ENCODE measurements around the gene FRMD4B.
"Not testable (repeated sequence)": the region's sequence is repeated elsewhere in the genome, so short reads cannot be mapped to it uniquely, and the experiment has no call there.

FRMD4B gene

DNA sequence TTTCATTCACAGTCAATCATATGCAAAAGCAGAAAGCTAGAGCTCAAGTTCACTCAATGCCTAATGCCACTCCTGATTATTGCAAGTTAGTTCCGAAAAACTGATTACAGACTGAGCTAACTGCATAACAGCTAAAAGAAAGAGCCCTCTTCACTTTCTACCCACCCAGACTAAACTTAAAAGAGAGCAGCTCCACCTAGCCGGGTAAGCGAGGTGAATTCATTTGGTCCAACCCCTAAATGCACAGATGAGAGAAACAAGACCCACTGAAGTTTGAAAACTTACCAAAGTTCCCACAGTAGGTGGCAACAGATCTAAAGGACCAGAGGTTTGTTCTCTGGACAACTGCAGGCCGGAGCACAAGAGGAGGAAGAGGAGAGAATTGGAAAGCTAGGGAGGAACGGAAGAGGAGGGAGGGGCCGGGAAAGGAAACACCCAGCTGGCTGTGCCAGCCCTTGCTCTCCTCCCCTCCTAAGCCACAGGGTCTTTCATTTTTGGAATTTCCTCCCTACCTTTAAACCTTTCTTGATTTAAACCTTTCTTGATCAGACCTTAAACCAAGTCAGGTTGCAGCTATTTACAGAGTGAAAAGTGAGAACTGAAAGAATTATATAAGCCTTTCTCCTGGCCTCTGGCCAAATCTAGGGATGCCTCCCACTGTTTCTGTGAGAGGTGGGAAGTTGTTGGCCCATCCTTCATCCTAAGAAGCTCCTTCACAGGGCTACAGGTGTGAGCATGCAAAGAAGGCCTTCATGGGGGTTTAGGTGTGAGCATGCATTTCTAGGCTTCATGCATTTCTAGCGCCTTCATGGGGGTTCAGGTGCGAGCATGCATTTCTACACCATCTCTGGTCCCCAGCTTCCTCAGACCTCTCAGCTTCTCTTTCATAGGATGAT, 148.8 kb downstream of the FRMD4B start:
- DNase-seq: no peak

DNA sequence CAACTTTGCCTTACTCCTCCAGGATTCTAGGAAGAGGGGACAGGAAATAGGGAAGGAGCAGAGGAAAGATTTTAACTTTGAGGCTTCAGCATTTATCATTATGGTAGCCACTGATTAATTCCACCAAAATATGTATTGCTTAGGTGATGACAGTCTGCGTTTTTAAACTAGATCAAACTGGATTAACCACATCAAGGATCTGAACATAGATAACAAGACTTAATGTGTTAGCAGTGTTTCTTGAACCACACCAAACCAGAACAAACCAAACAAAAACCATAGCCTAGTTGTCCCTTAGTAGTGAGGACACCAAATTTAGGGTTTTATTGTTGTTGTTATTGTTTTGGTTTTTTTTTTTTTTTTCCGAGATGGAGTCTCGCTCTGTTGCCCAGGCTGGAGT, 150.0 kb downstream of the FRMD4B start:
- no peak for DNase-seq

DNA sequence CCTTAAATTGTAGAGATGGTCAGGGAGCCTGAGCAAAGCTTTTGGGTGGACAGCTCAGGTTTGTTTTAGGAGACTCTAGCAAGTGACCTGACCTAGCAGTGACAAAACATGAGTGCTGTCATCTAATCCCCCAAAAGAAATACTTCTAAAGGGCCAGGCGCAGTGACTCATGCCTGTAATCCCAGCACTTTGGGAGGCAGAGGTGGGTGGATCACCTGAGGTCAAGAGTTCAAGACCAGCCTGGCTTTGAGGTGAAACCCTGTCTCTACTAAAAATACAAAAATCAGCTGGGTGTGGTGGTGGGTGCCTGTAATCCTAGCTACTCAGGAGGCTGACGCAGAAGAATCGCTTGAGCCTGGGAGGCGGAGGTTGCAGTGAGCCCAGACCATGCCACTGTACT, 150.7 kb downstream of the FRMD4B start:
- DNase-seq: not testable (repeated sequence)

DNA sequence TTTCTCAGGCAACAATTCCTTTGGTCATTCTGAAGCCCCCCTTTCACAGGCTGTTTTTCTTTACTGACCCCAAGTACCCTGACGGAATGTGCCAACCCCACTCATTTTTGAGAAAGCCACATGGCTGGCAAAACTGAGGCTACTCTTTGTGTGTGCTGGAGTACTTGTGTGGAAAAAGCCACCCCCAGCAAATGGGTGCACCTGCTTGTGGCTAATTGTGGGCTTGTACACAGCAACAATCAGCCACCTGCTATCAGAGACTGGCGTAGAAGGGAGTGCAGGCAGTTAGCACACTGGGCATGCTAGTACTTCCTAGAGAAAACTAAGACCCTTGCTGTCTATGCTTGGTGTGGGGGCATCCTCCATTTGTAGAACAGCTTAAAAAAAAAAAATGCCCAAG, 153.4 kb downstream of the FRMD4B start:
- DNase-seq: no peak

DNA sequence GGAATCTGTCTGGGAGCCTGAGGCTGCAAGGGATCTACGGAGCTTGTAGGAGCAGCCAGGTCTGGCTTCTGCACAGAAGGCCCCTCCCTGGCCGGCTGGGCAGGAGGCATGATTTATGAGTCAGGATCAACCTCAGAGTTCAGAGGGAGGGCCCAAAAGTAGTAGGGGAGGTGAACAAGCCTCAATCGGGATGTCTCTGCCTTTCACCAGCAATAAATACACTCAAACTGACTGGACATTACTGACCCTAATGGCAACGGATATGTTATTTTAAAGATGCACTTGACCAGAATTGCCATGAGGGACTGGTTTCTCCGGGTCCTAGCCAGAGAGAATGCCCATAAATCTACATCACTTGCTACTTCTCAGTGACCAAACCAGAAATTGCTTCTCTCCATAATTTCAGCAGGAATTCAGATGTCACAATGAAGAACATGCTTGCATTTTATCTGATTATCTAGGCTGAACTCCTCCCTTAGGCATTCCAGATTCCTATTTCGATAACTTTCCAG, 153.9 kb downstream of the FRMD4B start:
- DNase-seq: no peak

DNA sequence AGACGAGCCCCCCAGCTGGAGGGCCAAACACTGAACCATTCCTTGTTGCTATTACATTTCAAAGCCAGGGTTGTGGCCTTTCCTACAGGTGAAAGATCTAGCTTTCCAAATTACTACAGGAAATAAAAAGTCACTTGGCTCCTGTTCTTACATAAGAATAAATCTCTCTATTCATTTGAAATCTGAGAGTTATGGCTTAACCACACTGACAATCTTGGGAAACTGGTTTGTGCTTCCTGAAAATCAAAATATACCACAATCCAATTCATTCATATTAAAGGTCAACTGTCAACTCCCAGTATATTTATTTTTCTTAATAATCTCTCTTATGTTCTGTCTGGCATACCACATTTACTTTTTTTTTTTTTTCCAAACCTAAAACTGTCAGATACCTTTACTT, 159.8 kb downstream of the FRMD4B start:
- DNase-seq: no peak

DNA sequence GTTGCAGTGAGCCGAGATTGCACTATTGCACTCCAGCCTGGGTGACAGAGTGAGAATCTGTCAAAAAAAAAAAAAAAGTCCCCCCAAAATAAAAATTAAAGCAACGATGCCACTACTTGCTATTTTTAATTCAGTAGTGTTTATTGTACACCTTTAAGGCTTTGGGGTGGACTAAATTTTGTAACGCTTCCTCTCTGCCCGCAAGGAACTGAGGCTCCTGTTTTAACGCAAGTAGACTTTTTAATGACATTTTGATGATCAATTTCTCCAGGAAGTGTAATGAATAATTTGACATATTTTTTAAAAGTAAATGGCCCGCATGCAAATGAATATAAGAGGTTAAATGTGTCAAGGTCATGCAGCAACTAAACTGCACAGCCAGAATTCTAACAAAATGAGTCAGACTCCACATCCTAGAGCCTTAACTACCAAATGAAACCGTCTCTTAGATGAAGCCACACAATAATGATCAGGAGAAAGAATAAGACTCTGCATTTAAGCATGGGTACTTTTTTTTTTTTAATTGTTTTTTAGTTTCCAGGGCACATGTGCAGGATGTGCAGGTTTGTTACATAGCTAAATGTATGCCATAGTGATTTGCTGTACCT, 166.7 kb downstream of the FRMD4B start:
- DNase-seq: no peak

DNA sequence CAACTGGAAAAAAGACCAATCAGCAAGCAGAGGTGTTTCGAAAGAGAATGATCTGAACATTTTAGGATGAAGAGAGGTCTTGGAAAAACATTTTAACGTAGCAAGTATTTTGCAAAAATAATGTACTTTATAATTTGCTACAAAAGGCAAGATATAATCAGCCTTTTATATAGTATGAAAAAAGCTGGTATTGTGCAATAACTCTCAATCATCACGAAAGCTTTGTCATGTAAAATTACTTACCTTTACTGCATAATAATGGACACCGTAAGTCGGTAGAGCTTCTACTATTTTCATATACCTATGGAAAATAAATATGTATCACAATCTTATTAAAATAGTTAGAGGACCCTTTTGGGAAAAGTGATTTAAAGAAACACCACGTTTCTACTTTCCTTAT, 167.8 kb downstream of the FRMD4B start:
- DNase-seq: no peak

DNA sequence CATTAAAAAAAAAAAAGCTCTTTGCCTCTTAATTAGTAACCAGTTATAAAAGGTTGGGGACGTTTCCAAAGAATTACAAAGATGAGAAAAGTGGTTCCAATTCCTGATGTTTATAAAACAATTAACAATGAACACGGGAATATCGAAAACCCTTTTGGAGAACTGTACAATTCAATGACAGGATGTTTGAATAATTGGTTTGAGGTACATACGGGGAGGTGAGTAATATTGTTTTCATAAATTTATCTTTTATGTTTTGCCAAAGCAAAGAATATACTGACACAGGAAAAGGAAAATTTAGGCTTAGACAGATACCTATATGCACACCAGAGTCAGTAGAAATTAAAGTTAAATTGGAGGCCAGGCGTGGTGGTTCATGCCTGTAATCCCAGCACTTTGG, 168.9 kb downstream of the FRMD4B start:
- no peak for DNase-seq

DNA sequence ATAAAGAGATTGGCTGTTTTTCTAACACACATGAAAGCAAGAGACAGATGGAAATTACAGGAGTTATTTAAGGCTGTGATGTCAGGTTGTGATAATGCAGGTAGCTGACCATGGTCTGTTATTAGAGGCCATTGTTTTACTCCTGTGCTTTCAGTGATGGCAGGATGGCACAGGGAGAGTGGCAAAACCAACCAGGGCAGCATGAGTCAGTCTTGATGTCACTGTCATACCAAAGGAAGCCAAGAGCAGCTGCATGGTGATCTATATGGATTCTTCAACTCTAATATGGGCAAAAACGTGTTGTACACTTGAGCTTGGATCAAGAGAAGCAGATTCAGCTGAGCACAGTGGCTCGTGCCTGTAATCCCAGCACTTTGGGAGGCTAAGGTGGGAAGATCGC, 171.6 kb downstream of the FRMD4B start:
- no peak for DNase-seq

DNA sequence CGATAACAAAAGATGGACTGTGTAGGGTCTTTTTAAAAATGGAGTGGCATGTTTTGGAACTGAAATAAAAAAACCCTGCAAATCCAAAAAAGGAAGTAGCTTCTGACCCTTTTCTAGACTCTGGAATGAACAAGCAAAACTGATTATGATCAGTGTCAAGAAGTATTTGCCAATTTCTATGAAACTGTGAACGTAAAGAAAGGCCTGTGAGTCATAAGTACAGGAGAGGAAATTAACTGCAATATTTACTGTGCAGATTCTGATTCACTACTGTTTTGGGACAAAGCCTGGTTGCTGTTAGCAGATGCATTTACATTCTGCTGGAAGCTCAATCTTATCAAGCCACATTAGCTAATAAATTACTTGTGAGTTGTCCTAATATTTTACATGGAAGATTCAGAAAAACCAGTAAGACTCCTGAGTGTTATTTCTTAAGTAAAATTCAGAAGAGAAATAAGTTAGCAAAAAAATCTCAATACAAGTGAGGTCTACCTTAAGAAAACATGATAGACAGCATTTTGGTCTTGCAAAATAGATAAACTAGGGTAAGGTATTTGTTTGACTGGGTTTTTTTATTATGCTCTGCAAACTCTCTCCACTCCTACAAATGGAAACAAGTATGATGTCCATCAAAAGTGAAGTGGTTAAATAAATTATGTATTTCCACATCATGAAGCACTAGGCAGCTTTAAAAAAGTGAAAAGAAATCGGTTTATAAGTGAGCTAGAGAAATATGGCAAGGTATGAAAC, 173.3 kb downstream of the FRMD4B start:
- DNase-seq: no peak

DNA sequence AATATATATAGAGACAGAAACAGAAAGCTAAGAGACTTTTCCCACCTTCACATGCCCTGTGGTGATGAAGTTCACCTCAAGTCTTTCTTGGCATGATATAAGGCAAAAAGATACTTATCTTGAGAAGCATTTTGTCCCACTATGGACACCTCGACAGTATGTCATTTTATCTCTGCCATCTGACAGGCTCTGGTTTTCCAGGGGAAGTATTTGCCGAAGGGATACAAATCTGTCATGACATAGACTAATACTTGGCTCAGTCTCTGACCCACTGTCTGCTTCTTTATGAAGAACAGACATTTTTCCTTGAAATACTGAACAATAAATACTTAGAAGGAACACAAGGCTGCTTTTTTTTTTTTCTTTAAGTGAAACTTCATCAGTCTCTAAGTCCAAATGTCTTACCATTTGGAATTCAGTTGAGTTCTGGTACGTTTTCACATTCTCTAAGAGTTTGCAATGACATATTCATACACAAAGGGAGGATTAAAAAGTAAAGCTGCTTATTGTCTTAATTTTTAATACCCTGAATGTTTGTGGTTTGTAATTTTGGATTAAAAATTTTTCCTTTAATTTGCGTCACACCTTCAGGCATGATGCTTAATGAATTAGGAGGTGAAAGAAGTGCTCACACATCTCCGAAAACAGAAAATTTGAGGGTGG, 175.7 kb downstream of the FRMD4B start:
- DNase-seq: no peak

DNA sequence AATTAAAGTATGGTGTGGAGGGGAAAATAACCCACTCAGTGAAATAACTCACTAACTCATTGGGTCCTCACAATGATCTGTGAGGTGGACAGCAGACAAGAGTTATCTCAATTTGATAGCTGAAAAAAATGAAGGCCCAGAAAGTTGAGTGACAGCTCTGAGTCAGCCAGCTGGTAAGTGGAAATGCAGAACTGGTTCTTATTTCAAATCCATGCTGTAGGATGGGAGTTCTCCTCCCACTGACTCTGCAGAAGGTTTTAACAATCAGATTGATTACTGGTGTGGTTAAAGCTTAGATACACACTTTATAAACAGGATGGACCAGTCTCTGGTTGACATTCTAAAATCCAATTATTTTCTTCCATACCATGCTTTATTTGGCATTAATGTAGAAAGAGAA, 176.5 kb downstream of the FRMD4B start:
- no peak for DNase-seq

DNA sequence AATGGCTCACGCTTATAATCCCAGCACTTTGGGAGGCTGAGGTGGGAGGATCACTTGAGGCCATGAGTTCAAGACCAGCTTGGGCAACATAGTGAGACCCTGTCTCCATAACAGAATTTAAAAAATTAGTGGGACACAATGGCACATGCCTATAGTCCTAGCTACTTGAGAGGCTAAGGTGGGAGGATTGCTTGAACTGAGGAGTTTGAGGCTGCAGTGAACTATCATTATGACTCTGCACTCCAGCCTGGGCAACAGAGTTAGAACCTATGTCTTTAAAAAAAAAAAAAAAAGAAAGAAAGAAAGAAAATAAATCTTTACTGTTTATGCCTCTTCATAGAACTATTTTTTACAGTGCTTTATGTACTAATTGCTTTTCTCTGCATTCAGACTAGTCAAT, 178.9 kb downstream of the FRMD4B start:
- no peak for DNase-seq

DNA sequence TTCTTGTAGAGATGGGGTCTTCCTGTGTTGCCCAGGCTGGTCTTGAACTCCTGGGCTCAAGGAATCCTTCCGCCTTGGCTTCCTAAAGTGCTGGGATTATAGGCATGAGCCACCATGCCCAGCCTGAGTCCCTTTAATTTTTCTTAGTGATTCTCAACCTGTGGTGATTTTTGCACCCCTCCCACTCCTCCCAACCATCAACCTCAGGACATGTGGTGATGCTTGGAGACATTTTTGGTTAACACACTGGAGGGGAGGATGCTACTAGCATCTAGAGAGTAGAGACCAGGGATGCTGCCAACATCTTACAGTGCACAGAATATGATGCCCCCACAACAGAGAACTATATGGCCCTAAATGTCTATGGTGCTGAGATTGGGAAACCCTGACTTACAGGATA, 180.5 kb downstream of the FRMD4B start:
- no peak for DNase-seq

DNA sequence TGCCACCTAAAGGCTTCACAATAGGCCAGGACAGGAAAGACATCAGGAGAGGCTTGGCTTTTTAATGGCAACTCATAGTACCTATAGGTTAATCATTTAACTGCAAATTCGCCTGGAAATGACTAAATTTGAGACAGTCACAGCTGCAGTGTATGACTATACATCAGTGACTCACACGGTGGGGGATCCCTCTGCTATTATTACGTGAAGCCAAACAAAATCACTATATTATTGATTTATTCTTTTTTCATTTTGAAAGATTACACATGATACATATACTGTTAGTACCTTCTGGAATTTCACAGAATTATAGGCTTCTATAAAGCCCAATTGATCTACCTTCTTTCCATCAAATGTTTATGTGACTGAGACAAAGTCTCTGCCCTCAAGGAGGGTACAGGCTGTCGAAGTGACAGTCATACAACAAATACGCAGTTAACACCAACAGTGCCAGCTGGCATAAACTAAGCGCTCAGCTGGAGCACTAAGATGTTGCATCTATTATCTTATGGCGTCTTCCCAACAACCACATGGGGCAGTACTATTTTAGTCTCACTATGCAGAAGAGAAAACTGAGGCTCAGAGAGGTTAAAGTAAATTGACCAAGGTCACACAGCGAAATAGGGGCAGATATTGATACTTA, 181.5 kb downstream of the FRMD4B start:
- no peak for DNase-seq

DNA sequence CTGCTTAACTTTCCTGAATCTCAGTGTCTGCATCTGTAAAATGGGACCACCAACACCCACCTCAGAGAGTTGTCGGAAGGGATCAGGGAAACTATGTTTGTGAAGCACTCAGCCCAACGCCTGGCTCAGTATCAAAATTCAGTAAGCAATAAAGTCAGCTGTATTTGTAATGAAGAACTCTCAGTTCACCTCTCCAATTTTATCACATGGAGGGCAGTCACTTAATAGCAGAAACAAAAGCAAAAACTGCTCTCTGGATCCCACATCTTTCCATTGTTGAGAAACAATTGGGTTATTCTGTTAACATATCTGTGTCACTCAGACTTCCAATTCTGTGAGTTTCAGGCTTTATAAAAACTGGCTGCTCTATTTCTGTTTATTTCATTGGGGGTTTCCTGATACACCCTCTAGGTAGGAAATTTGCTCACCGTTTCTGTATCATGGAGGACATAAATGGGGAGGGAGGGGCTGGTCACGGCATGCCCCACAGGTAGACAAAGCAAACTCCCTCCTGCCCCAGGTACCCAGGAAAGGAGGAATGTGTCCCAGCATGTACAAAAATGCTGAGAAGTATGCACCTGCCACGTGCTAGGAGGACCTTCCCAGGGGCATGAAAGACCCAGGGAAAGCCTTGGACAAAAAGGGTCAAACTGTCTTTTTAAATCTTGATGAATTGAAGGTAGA, 182.1 kb downstream of the FRMD4B start:
- DNase-seq: no peak

DNA sequence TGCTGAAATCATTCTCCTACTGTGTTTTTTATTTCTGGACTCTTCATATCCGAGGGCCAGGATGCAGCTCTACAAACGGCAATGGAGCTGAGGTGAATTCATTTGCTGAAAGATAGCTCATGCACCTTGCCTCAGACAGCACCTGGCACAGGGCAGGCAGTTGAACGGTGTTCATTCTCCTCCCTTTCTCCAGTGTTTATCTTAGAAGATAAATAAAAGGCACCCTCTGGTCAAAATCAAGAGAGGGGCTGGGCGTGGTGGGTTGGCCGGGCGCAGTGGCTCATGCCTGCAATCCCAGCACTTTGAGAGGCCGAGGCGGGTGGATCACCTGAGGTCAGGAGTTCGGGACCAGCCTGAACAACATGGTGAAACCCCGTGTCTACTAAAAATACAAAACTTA, 184.2 kb downstream of the FRMD4B start:
- peak; percentile 16 for DNase-seq

DNA sequence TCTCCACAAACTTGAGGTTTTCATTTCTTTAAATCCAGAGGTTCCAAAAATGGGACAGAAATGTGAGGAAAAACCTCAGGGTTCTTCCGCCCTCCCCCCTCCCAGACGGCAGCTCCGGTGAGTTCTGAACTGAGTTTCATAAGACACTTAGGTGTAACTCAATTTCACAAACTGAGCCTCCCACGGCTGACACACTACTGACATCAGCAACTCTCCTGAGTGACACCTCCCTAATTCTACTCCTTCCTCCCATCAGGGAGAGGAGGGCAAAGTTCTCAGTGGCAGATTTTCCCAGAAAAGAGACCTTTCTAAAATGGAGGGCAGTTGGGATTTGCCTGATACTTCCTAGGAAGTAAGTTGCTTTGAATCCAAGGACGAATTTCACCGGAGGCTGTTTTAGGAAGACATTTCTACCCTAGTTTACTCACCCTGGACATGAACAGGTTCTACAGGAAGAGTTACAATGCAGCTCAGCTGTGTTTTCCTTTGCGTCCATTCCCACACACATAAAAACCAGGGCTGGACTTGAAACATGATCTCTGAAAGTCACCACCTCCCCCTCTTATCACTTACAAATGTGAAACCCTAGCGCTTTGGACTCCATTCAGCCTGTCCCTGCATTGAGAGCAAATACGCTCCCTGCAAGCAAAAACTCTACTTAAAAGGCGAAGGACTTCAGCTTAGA, 185.4 kb downstream of the FRMD4B start:
- peak; percentile 64 for DNase-seq

DNA sequence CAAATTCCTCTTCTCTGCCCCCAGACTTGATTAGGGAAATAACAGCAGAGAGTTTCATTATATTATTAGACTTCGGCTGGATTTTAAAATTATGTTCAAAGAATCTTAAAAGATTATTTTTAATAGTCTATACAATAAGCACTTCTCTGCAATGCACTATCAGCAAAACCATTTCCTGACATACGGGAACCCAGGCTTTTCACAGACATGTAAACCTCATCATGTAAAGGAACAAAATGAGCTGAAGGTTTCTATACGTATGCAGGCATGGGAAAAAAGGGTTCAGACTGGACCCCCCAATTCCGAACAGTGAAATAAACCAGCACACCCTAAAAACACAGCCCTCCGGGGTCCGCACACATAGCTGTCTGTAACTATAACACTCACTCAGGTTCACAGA, 185.9 kb downstream of the FRMD4B start:
- no peak for DNase-seq

DNA sequence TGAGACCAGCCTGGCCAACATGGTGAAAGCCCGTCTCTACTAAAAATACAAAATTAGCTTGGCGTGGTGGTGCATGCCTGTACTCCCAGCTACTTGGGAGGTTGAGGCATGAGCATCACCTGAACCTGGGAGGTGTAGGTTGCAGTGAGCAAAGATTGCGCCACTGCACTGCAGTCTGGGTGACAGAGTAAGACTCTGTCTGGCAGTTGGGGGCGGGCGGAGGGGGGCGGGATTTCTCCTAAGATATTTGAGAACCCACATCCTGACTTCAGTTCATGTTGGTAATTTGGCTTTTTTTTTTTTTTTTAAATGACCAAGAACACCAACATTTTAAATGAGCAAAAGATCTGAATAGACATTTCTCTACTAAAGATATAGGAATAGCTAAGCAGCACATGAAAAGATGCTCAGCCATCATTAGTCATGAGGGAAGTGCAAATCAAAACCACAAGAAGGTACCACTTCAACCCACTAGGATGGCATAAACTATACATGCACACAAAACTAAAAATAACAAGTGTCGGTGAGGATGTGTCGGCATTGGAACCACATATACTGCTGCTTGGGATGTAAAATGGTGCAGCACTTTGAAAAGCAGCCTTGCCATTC, 187.9 kb downstream of the FRMD4B start:
- no peak for DNase-seq

All from NCI-H2029 (cell line).